HCT116 (cell line): ENCODE results near the gene ACCS. TPM values are rescaled to one million over a fixed set of nuclear protein-coding genes. Genes with fewer than 3 reads are reported as not detected.

ENCODE experiments used
- ATAC-seq: fragments of 200-7000 bp; cut with Tn5 transposase; 2 replicates; pipeline ENCODE4 v1.9.1; 2020; ENCODE audit warnings: mild to moderate bottlenecking, moderate library complexity
- BruUV-seq: library from RNA; stranded (reverse); fragments of 400-500 nt; replicated peaks from 2 replicates; lab custom pipeline; 2021; lab: Mats Ljungman, UMichigan
- CTCF ChIA-PET: fragments of 300-600 bp; sonication (Branson Sonifier 250); formaldehyde crosslinking; loops from one replicate; lab custom pipeline; 2021; ENCODE audit warnings: antibody characterized with exemption; lab: Charles Lee
- POLR2A ChIA-PET: fragments of 300-600, 350-600 bp; sonication (Branson Sonifier 250); formaldehyde crosslinking; loops from one replicate; lab custom pipeline; 2021; ENCODE audit warnings: antibody characterized with exemption; lab: Charles Lee
- RAD21 ChIA-PET, 2 experiments: fragments of 300-600 bp; sonication (Branson Sonifier 250); formaldehyde crosslinking; loops; one replicate each; lab custom pipeline; 2023; ENCODE audit warnings: low total read pairs in 2 of 2; ENCODE audit not compliant: uncharacterized antibody in 2 of 2, unreplicated experiment in 2 of 2, low non-redundant PET in 1 of 2; lab: Charles Lee
- DNase-seq: peaks from one replicate; pipeline ENCODE4 v3.0.0-alpha.2; 2010; ENCODE audit warnings: low read depth, low spot score
- H2AFZ ChIP-seq: fragments of 200-600 bp; shearing (Covaris generic), sonication (generic); 2 replicates; pipeline ENCODE4 v1.6.1; 2017; ENCODE audit warnings: low read depth, mixed run types, mixed read lengths, antibody characterized with exemption, low read length; ENCODE audit not compliant: poor library complexity, severe bottlenecking
- H3K27ac ChIP-seq: 2 replicates; pipeline ENCODE4 v1.5.1; 2012; ENCODE audit warnings: low read depth, low read length
- H3K27me3 ChIP-seq: fragments of 200-600 bp; sonication (generic); 2 replicates; pipeline ENCODE4 v1.6.1; 2016; ENCODE audit warnings: mixed run types, low read length, mixed read lengths; ENCODE audit not compliant: insufficient read depth
- H3K36me3 ChIP-seq, 2 experiments: fragments of 200-500 bp in 1 of 2; fragments of 200-600 bp in 1 of 2; sonication (Bioruptor generic) in 1 of 2; sonication (generic) in 1 of 2; 2 replicates each; pipeline versions ENCODE4 v1.5.1 to v1.6.1; 2014 to 2016; ENCODE audit warnings: low read length in 2 of 2, inconsistent platforms in 1 of 2, mixed read lengths in 1 of 2, mixed run types in 1 of 2; ENCODE audit not compliant: insufficient read depth in 2 of 2, control insufficient read depth in 1 of 2
- H3K4me1 ChIP-seq, 2 experiments: fragments of 200-600 bp in 1 of 2; sonication (generic) in 1 of 2; 2 replicates each; pipeline versions ENCODE4 v1.5.1 to v1.6.1; 2012 to 2017; ENCODE audit warnings: low read length in 2 of 2, inconsistent platforms in 1 of 2, mild to moderate bottlenecking in 1 of 2, mixed read lengths in 1 of 2, mixed run types in 1 of 2, moderate library complexity in 1 of 2; ENCODE audit not compliant: insufficient read depth in 2 of 2, control insufficient read depth in 1 of 2
- H3K4me2 ChIP-seq: fragments of 200-600 bp; sonication (generic); 2 replicates; pipeline ENCODE4 v1.6.1; 2017; ENCODE audit warnings: mixed run types, low read length, mixed read lengths
- H3K4me3 ChIP-seq, 2 experiments: fragments of 200-600 bp in 1 of 2; sonication (generic) in 1 of 2; replicated peaks in 1 of 2; 2 replicates each; pipeline ENCODE4 v1.5.1; 2011 to 2016; ENCODE audit warnings: low read length in 2 of 2, control low read depth in 1 of 2, low read depth in 1 of 2, mild to moderate bottlenecking in 1 of 2, mixed read lengths in 1 of 2, mixed run types in 1 of 2
- H3K79me2 ChIP-seq: fragments of 200-600 bp; sonication (generic); 2 replicates; pipeline ENCODE4 v1.6.1; 2017; ENCODE audit warnings: mild to moderate bottlenecking, mixed run types, low read length, moderate library complexity, mixed read lengths; ENCODE audit not compliant: insufficient read depth
- H3K9ac ChIP-seq: fragments of 200-600 bp; sonication (generic); 2 replicates; pipeline ENCODE4 v1.6.1; 2016; ENCODE audit warnings: low read length, mixed read lengths
- H3K9me2 ChIP-seq: fragments of 200-600 bp; sonication (generic), shearing (Covaris generic); 2 replicates; pipeline ENCODE4 v1.6.1; 2017; ENCODE audit warnings: mixed run types, mild to moderate bottlenecking, moderate library complexity; ENCODE audit not compliant: insufficient read depth
- H3K9me3 ChIP-seq, 2 experiments: fragments of 200-500 bp in 1 of 2; fragments of 200-600 bp in 1 of 2; sonication (Bioruptor generic) in 1 of 2; sonication (generic) in 1 of 2; 2 replicates each; pipeline ENCODE4 v1.6.1; 2014 to 2017; ENCODE audit warnings: low read length in 2 of 2, mixed read lengths in 2 of 2, inconsistent platforms in 1 of 2, low read depth in 1 of 2, mild to moderate bottlenecking in 1 of 2, mixed run types in 1 of 2, moderate library complexity in 1 of 2; ENCODE audit not compliant: control insufficient read depth in 1 of 2, insufficient read depth in 1 of 2
- H4K20me1 ChIP-seq: fragments of 200-600 bp; sonication (generic), shearing (Covaris generic); 2 replicates; pipeline ENCODE4 v1.6.1; 2017; ENCODE audit warnings: mixed run types, mild to moderate bottlenecking, moderate library complexity; ENCODE audit not compliant: insufficient read depth
- CEBPB ChIP-seq: IDR thresholded peaks from 2 replicates; pipeline ENCODE4 v1.6.1; 2012; ENCODE audit warnings: low read depth
- CTCF ChIP-seq, 3 experiments: fragments of 200-600 bp in 1 of 3; sonication (generic) in 1 of 3; IDR thresholded peaks in 2 of 3; conservative IDR thresholded peaks in 1 of 3; 2 replicates each; pipeline ENCODE4 v1.5.1; 2012 to 2017; ENCODE audit warnings: low read depth in 2 of 3, low read length in 2 of 3, antibody characterized with exemption in 1 of 3, borderline replicate concordance in 1 of 3, control low read depth in 1 of 3, mild to moderate bottlenecking in 1 of 3, mixed read lengths in 1 of 3, mixed run types in 1 of 3, moderate library complexity in 1 of 3; ENCODE audit not compliant: insufficient read depth in 1 of 3
- EGR1 ChIP-seq: IDR thresholded peaks from 2 replicates; pipeline ENCODE4 v1.6.1; 2012; ENCODE audit warnings: low read depth
- ELF1 ChIP-seq: IDR thresholded peaks from 2 replicates; pipeline ENCODE4 v1.6.1; 2012; ENCODE audit warnings: low read depth, borderline replicate concordance
- EZH2phosphoT487 ChIP-seq: fragments of 200-600 bp; IDR thresholded peaks from 2 replicates; pipeline ENCODE4 v1.6.1; 2018; ENCODE audit warnings: antibody characterized with exemption, borderline replicate concordance
- POLR2AphosphoS5 ChIP-seq: IDR thresholded peaks from 2 replicates; pipeline ENCODE4 v1.6.1; 2011; ENCODE audit warnings: mild to moderate bottlenecking, low read depth, low read length, moderate library complexity
- REST ChIP-seq: IDR thresholded peaks from 2 replicates; pipeline ENCODE4 v1.6.1; 2012; ENCODE audit warnings: low read depth
- SRF ChIP-seq: IDR thresholded peaks from 2 replicates; pipeline ENCODE4 v1.6.1; 2012; ENCODE audit warnings: low read depth
- YY1 ChIP-seq: IDR thresholded peaks from 2 replicates; pipeline ENCODE4 v1.6.1; 2011; ENCODE audit warnings: low read length, low read depth, moderate library complexity, mild to moderate bottlenecking; ENCODE audit not compliant: insufficient replicate concordance; ENCODE audit errors: extremely low read depth
- ZBTB33 ChIP-seq: IDR thresholded peaks from 2 replicates; pipeline ENCODE4 v1.6.1; 2011; ENCODE audit warnings: mild to moderate bottlenecking, low read length, moderate library complexity; ENCODE audit not compliant: insufficient replicate concordance; ENCODE audit errors: extremely low read depth
- intact Hi-C: fragments of 100-400 bp; cut with micrococcal nuclease; formaldehyde crosslinking; loops from 2 replicates; pipeline ENCODE4 v1.10.0; 2022
- total RNA-seq: library from RNA; stranded (reverse); gene quantifications from one replicate; pipeline ENCODE4 v1.2.1, GENCODE V29; 2021; ENCODE audit not compliant: unreplicated experiment

Gene ACCS
- total RNA-seq, 1 experiment from 2014 or later, result 13.2 TPM

DNA sequence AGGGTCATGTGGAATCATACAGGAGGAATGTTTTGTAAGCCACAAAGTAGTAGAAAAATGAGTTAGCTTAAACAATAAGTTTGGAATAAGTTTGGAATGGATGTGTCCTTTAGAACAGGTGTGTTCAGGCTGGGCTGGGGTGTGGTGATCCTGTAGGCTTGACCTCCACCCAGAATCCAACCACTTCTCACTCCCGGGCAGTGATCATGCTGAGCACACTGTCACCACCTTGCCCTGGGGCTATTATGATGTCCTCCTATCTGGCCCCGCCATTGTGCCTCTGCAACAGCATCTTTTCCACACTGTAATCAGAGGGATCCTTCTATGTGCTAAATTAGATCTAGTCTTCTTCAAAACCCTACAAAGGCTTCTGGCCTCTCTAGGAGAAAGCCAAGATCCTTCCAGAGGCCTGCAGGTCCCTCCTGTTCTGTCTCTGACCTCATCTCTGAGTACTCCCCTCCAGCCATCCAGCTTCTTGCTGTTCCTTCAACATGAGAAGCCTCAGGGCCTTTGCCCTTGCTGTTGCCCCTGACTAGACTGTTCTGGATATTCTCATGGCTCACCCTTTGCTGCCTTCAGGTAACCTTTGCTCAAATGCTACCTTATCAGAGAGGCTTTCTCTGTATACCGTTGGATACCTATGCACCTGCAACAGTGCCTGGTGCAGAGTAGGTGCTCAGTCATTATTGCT, 37.1 kb upstream of the ACCS start:
- H3K9me2 ChIP-seq, result no peaks in the 10 kb centered on the region
- no peak overlapping the region for H3K27ac ChIP-seq
- H3K4me2 ChIP-seq, result no peak overlapping the region
- H3K9ac ChIP-seq, result no peak overlapping the region
- H3K4me3 ChIP-seq, result no peak overlapping the region
- DNase-seq, result no peak
- RAD21 ChIA-PET, result no interaction called here
- intact Hi-C loops, result no loop called here
- ATAC-seq, result no peak
- H3K9me3 ChIP-seq, result peaks cover 6 to 9% of the 10 kb centered on the region in 2 experiments; a peak in 1 of 4 replicates
- H3K4me1 ChIP-seq, result no peaks in the 10 kb centered on the region
- BruUV-seq, result no TSS peak
- no peaks in the 10 kb centered on the region for H3K79me2 ChIP-seq
- H4K20me1 ChIP-seq, result no peaks in the 10 kb centered on the region
- no peak for TF ChIP-seq ZBTB33
- TF ChIP-seq YY1, result no peak
- no peak for TF ChIP-seq CEBPB
- TF ChIP-seq POLR2AphosphoS5, result no peak
- TF ChIP-seq EGR1, result no peak
- no peak for TF ChIP-seq REST
- TF ChIP-seq CTCF (IDR thresholded peaks at IDR 0.05 in 2 of 3, conservative IDR thresholded peaks at IDR 0.05 in 1 of 3; ENCODE audit: borderline replicate concordance in 1 of 3, insufficient read depth in 1 of 3, low read depth in 2 of 3, low read length in 2 of 3), result no peak
- TF ChIP-seq SRF, result no peak
- no peak for TF ChIP-seq EZH2phosphoT487
- TF ChIP-seq ELF1, result no peak
- TF ChIP-seq, all 23 proteins: peak for 0
- CTCF ChIA-PET, result interaction anchor here (2.6 kb wide), 1 partner anchor 8 kb away, joined by 9 read pairs; no protein-coding TSS in a partner anchor
- no peaks in the 10 kb centered on the region for H3K27me3 ChIP-seq
- POLR2A ChIA-PET, result no interaction called here
- H3K36me3 ChIP-seq, result no peaks in the 10 kb centered on the region
- H2AFZ ChIP-seq, result no peak overlapping the region
